Breast epithelium (tissue), 3 donors: ENCODE measurements around the gene LGI4.

Experiments used
- POLR2A ChIP-seq: fragments of 450-650 bp; IDR thresholded peaks from one replicate; pipeline ENCODE4 v1.6.1; 2016; ENCODE audit warnings: antibody characterized with exemption, mild to moderate bottlenecking, moderate library complexity
- TF ChIP-seq, protein P1 (sequence below), 3 donors: fragments of 450-650 bp; IDR thresholded peaks; one replicate each; pipeline ENCODE4 v1.5.1; 2016 to 2017; ENCODE audit warnings: antibody characterized with exemption in 3 of 3, mild to moderate bottlenecking in 3 of 3, moderate library complexity in 3 of 3

DNA sequence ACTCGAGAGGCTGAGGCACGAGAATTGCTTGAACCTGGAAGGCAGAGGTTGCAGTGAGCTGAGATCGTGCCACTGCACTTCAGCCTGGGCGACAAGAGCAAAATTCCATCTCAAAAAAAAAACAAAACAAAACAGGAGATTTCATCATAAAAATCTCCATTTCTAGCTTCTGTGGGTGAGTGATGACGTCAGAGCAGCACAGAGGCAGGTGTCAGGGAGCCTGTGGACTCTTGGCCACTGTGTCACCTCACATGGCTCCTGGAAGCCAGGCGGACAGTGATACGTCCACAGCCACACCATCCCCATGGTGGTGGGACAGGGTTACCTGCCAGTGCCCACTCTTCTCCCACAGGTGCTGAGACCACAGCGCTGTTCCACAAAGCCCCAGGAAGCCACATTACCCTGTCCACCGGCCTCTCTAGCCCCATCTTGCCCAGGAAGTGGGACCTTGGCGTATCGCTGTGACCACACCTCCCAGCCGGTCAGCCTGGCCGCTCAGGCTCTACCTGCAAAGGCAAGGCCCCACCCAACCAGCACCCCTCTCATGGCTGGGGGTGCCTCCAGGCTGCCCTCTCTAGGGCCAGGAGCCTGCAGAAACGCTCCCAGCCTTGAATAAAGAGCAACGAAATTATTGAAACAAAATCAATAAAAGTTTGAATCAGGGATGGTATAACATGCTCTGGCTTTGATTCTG, 21.7 kb downstream of the LGI4 start:
- no peak for TF ChIP-seq POLR2A
- TF ChIP-seq, protein P1, sequence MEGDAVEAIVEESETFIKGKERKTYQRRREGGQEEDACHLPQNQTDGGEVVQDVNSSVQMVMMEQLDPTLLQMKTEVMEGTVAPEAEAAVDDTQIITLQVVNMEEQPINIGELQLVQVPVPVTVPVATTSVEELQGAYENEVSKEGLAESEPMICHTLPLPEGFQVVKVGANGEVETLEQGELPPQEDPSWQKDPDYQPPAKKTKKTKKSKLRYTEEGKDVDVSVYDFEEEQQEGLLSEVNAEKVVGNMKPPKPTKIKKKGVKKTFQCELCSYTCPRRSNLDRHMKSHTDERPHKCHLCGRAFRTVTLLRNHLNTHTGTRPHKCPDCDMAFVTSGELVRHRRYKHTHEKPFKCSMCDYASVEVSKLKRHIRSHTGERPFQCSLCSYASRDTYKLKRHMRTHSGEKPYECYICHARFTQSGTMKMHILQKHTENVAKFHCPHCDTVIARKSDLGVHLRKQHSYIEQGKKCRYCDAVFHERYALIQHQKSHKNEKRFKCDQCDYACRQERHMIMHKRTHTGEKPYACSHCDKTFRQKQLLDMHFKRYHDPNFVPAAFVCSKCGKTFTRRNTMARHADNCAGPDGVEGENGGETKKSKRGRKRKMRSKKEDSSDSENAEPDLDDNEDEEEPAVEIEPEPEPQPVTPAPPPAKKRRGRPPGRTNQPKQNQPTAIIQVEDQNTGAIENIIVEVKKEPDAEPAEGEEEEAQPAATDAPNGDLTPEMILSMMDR (IDR thresholded peaks at IDR 0.05), result no peak
